OCI-M2 (cell line): ENCODE data around the gene ZNF487.
"Not testable (repeated sequence)": the region's sequence is repeated elsewhere in the genome, so short reads cannot be mapped to it uniquely, and the experiment has no call there.

Experiments used
- DNase-seq: peaks from one replicate; lab custom pipeline; 2025; ENCODE audit not compliant: unreplicated experiment; lab: John Stamatoyannopoulos, UW

The ZNF487 gene

DNA sequence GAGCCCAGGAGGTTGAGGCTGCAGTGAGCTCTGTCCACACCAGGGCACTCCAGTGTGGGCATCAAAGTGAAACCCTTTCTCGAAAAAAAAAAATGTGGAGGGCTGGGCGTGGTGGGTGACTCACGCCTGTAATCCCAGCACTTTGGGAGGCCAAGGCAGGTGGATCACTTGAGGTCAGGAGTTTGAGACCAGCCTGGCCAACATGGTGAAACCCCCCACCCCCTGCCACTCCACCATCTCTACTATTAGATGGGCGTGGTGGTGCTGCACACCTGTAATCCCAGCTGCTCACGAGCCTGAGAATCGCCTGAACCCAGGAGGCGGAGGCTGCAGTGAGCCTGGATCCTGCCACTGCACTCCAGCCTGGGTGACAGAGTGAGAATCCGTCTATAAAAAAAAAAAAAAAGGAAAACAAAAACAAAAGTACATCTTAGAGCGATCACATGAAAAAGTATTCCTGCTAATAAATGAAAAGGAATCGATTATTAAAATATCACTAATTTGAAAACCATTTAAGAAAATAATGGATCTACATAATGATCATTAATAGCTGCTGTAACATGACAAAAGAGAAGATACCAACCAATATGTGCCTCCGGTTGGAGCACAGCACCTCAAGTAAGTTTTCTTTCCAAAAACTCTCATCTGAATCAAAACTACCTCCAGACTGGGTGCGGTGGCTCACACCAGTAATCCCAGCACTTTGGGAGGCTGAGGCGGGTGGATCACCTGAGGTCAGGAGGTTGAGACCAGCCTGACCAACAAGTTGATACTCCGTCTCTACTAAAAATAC, 32.8 kb upstream of the ZNF487 start:
- no peak for DNase-seq

DNA sequence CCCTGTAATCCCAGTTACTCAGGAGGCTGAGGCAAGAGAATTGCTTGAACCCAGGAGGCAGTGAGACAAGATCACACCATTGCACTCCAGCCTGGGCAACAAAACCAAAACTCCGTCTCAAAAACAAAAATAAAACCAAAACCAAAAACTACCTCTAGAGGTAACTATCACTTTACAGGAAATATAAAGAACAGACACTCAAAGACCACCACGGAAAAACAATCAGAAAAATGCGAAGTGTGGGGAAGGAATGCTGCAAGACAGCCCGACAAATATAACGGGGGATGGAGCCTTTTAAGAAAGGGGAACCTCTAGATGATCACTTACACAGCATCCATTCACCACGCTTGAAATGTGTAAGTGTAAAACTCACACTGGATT, 32.2 kb upstream of the ZNF487 start:
- DNase-seq = no peak

DNA sequence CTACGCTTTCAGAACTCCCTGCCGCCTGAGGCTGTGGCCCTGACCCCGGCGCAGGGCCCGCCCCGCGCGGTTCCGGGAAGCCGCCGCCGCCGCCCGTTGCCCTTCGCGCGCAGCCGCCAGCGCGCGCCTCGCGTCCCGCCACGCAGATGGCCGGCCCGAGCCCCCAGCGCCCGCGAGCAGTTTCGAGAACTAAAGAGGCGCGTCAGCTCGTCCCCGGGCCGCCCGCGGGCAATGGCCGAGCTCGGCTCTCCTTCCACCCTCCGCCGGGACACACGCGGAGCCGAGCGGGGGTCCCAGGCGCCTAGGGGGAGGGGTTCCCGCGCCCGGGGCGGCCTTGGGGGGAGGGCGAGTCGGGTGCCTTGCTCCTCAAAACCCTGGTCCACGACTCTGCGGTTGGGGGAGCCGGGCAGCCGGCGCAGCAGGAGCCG, 29.7 kb upstream of the ZNF487 start:
- DNase-seq = no peak

DNA sequence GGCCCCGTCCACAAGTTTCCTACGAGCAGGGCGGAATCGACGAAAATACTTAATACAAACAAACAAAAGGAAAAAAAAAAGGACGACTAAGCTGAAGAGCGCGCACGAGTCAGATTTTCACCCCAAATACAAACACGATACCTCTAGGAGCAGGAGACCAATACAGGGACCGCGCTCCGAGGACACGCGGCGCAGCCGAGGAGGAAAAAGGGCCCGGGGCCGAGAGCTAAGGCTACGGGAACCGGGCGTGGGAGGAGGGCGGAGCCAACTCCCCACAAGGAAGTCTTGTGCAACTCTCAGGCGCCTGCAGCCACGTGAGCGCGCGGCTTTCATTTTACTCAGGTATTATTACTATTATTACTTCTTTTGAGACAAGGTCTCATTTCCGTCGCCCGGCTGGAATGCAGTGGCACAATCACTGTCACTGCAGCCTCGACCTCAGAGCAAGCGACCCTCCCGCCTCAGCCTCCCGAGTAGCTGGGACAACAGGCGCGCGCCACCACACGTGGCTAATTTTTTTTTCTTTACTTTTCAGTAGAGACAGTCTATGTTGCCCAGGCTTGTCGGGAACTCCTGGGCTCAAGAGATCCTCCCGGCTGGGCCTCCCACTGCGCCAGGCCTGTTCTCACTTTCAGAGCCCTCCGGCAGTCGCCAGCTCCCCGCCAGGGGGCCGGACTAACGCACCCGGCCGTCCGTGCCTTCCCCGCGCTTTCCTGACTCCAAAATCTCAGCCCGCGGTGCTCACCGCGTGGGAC, 29.2 kb upstream of the ZNF487 start:
- DNase-seq = no peak

DNA sequence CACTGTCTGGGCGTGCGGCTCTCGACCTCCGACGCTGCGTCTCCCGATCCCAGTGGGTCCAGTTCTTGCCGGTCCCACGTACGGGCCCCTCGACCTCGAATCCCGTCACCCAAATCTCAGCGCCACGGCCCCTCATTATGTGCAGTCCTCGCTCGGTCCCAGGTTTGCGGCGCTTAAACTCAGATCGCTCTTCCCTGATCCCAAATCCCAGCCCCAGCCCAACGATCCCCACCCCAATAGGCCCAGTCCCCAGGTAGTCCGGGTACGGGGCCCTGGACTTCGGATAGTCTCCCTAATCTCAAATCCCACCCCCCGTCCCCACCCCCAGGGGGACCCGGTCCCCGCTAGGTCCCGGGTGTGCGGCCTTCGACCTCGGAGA, 28.6 kb upstream of the ZNF487 start:
- DNase-seq = no peak

DNA sequence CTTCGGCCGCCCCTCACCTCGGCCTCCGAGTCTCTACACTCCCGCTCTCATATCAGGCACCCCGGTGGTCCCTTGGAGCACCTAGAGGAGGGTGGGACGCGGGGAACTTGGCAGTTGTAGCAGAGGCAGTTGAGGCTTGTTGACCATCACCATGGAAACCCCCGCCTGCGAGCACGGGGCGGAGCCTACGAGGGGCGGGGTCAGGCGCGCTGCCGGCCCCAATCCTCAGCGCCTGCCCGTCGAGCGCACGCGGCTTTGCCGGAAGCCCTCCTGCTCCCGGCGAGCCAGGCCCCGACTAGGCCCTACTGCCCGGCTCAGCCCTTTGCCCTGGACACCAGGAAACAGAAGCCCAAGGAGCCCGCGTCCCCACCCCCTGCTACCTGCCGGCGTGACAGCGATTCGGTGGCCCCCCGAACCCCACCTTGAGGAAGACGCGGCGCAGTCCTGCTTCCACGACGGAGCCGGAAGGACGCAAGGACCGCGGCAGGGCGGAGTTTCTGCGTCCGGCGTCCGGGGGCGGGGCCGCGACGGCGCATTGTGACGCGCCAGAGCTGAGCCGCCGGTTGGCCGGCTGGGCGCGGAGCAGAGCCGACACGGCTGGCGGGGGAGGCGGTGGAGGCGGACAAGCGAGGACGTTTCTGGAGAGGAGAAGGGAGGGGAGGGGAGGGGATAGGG, 28.1 kb upstream of the ZNF487 start, which contains the start of gene HNRNPF:
Gene HNRNPF, minus strand, starts transcription at position 477 of the 675 bp plus-strand sequence. CDS start 21,302 bp downstream, outside the sequence.
- no peak for DNase-seq

DNA sequence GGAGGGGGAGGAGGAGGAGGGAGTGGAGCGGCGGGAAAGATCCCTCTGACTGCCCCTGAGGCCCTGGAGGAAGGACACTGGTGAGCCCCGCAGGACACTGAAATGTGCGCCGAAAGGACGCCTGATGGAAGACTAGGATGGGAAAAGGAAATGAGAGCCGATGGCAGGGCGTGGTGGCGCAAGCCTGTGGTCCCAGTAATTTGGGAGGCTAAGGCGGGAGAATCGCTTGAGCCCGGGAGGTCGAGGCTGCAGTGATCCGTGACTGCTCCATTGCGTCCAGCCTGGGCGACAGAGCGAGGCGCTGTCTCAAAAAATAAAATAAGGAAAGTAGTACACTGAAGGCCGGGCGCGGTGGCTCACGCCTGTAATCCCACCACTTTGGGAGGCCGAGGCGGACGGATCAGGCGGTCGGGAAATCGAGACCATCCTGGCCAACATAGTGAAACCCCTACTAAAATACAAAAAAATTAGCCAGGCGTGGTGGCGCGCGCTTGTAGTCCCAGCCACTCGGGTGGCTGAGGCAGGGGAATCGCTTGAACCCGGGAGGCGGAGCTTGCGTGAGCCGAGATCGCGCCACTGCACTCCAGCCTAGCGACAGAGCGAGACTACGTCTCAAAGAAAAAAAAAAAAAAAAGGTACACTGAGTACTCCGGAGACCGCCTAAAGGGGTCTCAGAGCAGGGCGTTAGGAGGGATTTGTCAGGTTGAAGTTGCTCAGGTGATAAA, 27.4 kb upstream of the ZNF487 start:
- DNase-seq = no peak

DNA sequence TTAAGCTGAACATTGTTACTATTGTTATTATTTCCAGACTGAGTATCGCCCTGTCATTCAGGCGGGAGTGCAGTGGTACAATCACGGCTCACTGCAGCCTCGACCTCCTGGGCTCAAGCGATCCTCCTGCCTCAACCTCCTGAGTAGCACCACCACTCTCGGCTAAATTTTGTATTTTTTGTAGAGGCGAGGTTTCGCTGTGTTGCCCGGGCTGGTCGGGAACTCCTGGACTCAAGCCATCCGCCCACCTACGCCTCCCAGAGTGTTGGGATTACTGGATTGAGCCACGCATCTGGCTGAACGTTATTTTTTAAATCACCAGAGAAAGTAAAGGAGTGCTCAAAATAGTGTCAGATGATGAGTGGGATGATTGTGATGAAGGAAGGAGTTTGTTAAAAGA, 26.6 kb upstream of the ZNF487 start:
- no peak for DNase-seq

DNA sequence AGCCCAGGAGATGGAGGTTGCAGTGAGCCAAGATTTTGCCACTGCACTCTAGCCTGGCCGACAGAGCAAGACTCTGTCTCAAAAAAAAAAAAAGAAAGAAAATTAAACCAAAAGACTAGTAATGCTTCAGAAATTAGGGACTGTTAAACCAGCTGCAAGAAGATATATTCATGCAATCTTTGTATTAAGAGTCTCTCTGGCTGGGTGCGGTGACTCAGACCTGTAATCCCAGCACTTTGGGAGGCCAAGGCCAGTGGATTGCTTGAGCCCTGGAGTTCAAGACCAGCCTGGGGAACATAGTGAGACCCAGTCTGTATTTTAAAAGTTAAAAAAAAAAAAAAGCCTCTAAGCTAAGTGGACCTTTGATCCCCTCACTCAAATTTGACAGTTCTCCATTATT, 25.4 kb upstream of the ZNF487 start:
- no peak for DNase-seq

DNA sequence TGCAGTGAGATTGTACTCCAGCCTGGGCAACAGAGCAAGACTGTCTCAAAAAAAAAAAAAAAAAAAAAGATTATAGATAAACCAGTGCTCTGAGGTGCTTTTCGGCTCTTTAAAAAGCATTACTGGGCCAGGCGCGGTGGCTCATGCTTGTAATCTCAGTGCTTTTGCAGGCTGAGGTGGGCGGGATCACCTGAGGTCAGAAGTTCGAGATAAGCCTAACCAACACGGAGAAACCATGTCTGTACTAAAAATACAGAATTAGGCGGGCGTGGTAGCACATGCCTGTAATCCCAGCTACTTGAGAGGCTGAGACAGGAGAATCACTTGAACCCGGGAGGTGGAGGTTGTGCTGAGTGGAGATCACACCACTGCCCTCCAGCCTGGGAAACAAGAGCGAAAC, 21.4 kb upstream of the ZNF487 start:
- DNase-seq = no peak

DNA sequence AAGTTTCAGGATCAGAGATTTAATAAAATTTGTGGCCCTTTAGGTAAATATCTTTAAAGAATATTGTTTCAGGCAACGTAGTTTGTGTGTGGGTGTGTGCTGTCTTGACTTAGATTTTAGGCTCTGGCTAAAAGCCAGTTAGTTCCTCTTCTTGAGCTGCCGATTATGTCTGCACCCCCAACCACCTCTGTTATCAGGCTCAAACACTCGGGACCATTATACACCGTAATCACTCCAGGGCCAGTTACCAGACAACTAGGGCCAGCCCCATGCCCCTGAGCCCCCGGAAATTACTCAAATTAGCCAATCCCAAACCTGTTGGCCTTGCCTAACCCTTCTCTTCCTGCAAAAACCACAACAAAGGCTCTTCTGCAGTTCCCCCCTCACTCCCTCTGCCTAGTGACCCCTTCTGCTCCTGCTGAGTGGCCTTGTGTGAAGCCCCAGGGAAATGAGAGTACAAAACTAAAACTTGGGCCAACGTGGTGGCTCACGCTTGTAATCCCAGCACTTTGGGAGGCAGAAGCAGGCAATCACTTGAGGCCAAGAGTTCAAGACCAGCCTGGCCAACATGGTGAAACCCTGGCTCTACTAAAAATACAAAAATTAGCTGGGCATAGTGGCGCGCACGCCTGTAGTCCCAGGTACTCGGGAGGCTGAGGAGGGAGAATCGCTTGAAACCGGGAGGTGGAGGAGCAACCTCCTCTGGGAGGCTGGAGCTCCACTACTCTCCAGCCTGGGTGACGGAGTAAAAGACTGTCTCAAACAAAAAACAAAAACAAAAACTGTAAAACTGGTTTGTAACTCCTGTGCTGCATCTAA, 18.8 kb upstream of the ZNF487 start:
- DNase-seq = no peak

DNA sequence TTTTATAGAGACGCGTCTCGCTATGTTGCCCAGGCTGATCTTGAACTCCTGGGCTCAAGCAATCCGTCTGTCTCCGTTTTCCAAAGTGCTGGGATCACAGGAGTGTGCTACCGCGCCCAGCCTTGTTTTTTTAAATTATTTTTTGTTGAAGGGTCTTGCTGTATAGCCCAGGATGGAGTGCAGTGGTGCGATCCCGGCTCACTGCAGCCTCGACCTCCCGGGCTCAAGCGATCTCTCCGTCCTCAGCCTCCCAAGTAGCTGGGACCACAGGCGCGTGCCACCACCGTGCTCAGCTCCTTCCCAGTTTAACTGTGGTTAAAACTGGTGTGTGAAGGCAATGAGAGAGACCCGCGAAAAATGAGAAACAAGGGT, 16.9 kb upstream of the ZNF487 start:
- no peak for DNase-seq

DNA sequence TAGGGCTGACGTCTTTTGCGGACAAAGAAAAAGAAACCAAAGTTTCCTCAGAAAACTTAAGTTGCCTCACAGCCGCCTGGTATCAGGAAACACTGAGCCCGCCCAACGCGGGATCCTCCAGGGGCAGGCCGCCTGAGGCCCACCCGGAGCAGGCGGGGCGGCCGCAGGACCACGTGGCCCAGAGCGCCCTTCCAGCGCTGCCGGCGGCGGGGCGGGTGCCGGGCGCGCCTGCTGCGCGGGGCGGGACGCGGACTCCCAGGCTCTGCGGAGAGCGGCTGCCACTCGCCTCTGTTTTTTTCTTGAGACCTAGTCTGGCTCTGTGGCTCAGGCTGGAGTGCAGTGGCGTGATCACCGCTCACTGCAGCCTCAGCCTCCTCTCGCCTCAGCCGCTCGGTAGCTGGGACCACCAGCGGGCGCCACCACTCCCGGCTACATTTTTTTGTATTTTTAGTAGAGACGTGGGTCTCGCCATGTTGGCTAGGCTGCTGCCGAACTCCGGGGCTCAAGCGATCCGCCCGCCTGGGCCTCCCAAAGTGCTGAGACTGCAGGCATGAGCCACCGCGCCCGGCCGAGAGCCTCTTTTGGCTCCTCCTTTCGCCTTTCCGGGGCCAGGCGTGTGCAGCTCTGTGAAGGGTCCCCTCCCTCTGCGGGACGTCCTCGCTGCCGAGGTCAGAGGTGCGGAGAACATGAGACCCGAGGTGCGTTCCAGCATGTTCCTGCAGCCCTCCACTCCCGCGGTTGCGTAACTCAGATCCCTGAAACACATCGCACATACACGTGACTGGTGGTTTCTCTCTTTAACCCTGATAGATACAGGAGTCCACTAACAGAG, 16.3 kb upstream of the ZNF487 start:
- DNase-seq = no peak

DNA sequence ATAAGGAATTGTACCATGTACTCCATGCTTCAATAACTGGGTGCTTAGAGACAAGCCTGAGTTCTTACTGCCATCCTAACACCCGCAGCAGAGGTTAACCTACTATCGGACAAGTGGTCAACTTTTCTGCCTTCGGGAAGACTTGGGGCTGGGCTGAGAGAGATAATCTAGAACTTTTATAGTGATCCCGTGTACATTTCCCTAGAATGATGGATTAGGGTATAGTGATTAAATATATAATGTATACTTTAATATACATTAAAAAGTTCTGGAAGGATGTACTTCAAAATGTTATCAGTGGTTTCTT, 15.8 kb upstream of the ZNF487 start:
- DNase-seq = no peak

DNA sequence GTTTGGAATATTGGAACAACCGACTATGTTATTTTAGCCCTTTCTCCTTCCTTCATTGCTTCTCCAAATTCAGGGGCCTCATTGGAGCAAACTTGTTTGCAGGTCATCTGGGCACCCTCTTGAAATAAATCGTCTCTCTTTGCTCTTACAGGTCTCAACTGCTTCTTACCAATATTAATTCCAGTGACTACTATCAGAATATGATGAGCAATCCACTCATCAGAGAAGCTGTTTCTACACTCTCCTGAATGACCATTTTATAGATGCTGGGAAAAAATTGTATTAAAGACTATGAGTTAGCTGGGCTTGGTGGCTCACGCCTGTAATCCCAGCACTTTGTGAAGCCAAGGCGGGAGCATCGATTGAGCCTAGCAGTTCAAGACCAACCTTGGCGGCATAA, 15.4 kb upstream of the ZNF487 start:
- DNase-seq = no peak

DNA sequence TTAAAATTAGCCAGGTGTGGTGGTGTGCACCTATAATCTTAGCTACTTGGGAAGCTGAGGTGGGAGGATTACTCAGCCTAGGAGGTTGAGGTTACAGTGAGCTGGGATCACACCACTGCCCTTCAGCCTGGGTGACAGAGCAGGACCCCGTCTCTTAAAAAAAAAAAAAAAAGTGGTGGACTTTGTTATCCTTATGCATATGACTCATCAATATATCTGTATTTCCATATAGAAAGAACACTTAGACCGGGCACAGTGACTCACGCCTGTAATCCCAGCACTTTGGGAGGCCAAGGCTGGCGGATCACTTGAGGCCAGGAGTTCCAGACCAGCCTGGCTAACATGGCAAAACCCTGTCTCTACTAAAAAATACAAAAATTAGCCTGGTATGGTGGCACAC, 15.0 kb upstream of the ZNF487 start:
- DNase-seq = not testable (repeated sequence)

DNA sequence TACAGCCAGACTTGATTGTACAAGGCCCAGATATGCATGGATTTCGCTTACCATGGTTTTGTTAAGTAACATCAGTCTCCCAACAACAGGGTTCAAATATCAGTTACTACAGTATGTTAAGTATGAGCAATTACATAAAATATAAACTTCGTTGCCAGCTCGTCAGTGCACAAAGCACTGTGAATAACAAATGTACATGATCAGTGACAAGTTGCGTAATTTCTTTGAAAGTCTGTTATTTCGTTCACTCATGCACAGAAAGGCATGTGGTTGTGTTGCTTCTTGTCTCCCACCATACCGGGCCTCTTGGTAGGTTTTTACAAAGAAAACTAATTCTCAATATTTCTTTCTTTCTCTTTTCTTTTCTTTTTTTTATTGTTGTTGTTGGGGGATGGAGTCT, 12.5 kb upstream of the ZNF487 start:
- DNase-seq = no peak

DNA sequence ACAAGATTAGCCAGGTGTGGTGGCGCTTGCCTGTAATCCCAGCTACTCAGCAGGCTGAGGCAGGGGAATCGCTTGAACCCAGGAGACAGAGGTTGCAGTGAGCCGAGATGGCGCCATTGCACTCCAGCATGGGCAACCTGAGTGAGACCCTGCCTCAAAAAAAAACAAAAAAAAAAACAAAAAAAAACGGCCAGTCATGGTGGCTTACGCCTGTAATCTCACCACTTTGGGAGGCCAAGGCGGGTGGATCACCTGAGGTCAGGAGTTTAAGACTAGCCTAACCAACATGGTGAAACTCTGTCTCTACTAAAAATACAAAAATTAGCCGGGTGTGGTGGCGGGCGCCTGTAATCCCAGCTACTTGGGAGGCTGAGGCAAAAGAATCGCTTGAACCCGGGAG, 10.4 kb upstream of the ZNF487 start:
- DNase-seq = not testable (repeated sequence)

DNA sequence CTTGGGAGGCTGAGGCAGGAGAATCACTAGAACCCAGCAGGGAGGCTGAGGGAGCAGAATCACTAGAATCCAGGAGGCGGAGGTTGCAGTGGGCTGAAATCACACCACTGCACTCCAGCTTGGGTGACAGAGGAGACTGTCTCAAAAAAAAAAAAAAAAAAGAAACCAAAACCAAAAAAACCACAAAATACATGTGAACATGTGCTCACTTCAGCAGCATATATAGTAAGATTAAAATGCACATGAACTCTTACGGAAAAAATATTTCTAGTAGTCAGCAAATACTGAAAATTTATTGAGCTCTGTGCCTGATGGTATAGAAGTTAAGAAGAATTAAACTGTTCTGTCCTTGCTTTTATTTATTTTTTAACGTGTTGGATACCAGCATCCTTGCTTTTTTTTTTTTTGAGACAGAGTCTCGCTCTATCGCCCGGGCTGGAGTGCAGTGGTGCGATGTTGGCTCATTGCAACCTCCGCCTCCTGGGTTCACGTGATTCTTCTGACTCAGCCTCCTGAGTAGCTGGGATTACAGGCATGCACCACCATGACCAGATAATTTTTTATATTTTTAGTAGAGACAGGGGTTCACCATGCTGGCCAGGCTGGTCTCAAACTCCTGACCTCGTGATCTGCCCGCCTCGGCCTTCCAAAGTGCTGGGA, 9.6 kb upstream of the ZNF487 start:
- DNase-seq = no peak
